ENCODE results near the gene NSL1.

DNA sequence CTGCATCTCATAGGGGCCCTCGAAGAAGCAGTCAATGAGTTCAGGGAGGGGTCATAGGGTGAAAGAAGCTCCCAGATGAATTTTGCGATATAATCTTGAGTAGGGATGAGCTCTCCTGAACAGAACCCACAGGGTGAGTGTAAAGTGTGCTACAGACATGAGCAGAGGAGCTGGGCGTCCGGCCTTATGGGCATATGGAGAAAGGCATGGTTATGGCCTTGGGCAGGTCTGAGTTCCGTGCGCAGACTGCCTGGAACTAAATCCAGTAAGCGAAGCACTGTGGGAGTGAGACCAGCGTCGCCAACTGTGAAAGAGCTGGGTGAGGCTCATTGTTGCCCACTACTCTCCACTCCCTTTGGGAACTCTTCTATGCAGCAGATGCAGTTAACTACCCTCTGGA lies 28.7 kb downstream of the NSL1 start:
- TF ChIP-seq, protein P1, sequence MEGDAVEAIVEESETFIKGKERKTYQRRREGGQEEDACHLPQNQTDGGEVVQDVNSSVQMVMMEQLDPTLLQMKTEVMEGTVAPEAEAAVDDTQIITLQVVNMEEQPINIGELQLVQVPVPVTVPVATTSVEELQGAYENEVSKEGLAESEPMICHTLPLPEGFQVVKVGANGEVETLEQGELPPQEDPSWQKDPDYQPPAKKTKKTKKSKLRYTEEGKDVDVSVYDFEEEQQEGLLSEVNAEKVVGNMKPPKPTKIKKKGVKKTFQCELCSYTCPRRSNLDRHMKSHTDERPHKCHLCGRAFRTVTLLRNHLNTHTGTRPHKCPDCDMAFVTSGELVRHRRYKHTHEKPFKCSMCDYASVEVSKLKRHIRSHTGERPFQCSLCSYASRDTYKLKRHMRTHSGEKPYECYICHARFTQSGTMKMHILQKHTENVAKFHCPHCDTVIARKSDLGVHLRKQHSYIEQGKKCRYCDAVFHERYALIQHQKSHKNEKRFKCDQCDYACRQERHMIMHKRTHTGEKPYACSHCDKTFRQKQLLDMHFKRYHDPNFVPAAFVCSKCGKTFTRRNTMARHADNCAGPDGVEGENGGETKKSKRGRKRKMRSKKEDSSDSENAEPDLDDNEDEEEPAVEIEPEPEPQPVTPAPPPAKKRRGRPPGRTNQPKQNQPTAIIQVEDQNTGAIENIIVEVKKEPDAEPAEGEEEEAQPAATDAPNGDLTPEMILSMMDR (IDR thresholded peaks at IDR 0.05; ENCODE audit: insufficient read depth, low read length, poor library complexity, severe bottlenecking) = no peak
- TF ChIP-seq EZH2phosphoT487 (conservative IDR thresholded peaks at IDR 0.05; ENCODE audit: low read length) = no peak

Measured in SU-DHL-6 (cell line).